Fibroblast of villous mesenchyme (primary cell): ENCODE results near the gene MDFIC2. TPM values are rescaled to one million over a fixed set of nuclear protein-coding genes. Genes with fewer than 3 reads are reported as not detected.

Source experiments
- DNase-seq: peaks from one replicate; pipeline ENCODE4 v3.0.0-alpha.2; 2010; ENCODE audit warnings: low read depth
- H3K4me3 ChIP-seq: 2 replicates; pipeline ENCODE4 v1.5.1; 2011; ENCODE audit warnings: low read depth, mild to moderate bottlenecking, low read length
- CTCF ChIP-seq: IDR thresholded peaks from 2 replicates; pipeline ENCODE4 v1.5.1; 2012; ENCODE audit warnings: low read depth, mild to moderate bottlenecking, low read length; ENCODE audit not compliant: insufficient read depth
- total RNA-seq: library from RNA; depleted of rRNA; stranded (reverse); fragments of >200 nt; gene quantifications from 2 replicates; pipeline ENCODE4 v1.2.3, GENCODE V29; 2012

The MDFIC2 gene
- total RNA-seq, 1 donor: not detected

- DNase-seq: no peak
- no peak overlapping the region for H3K4me3 ChIP-seq
- TF ChIP-seq CTCF: no peak
Observed at GRCh38 chr3:70247955-70248354, 64.5 kb downstream of the MDFIC2 start.

GRCh38 chr3:70245746-70246525, 66.5 kb downstream of the MDFIC2 start:
- TF ChIP-seq CTCF: no peak
- H3K4me3 ChIP-seq: no peak overlapping the region
- no peak for DNase-seq

GRCh38 chr3:70244422-70244821, 68.0 kb downstream of the MDFIC2 start:
- TF ChIP-seq CTCF: no peak
- H3K4me3 ChIP-seq: no peak overlapping the region
- DNase-seq: no peak

GRCh38 chr3:70242297-70242882, 70.0 kb downstream of the MDFIC2 start:
- H3K4me3 ChIP-seq: no peak overlapping the region
- no peak for TF ChIP-seq CTCF
- no peak for DNase-seq

GRCh38 chr3:70233812-70234211, 78.6 kb downstream of the MDFIC2 start:
- TF ChIP-seq CTCF: no peak
- no peak overlapping the region for H3K4me3 ChIP-seq
- no peak for DNase-seq

- H3K4me3 ChIP-seq: no peak overlapping the region
- TF ChIP-seq CTCF: no peak
- no peak for DNase-seq
Observed at GRCh38 chr3:70233112-70233511, 79.3 kb downstream of the MDFIC2 start.
